H1 (cell line): Measurements from ENCODE around the gene PDE9A. TPM values are rescaled to one million over a fixed set of nuclear protein-coding genes. Genes with fewer than 3 reads are reported as not detected.

Source experiments
- CEBPB ChIP-seq: IDR thresholded peaks from 2 replicates; pipeline ENCODE4 v1.6.1; 2012; ENCODE audit warnings: low read depth, low read length
- CHD7 ChIP-seq: fragments of 300-600 bp; sonication (generic); IDR thresholded peaks from 2 replicates; pipeline ENCODE4 v1.7.1; 2012; ENCODE audit warnings: low read length, moderate library complexity, mild to moderate bottlenecking, inconsistent platforms; ENCODE audit not compliant: insufficient replicate concordance
- JUND ChIP-seq: IDR thresholded peaks from 2 replicates; pipeline ENCODE4 v1.6.1; 2011; ENCODE audit warnings: mild to moderate bottlenecking, improper control_type of control experiment, low read length
- KDM5A ChIP-seq: fragments of 200-600 bp; IDR thresholded peaks from 2 replicates; pipeline ENCODE4 v1.7.1; 2012; ENCODE audit warnings: mild to moderate bottlenecking, low read length, inconsistent platforms, mixed read lengths
- NANOG ChIP-seq: IDR thresholded peaks from 2 replicates; pipeline ENCODE4 v1.6.1; 2011; ENCODE audit warnings: low read length, low read depth, mild to moderate bottlenecking, inconsistent platforms; ENCODE audit not compliant: insufficient read depth, poor library complexity, severe bottlenecking
- POLR2AphosphoS5 ChIP-seq: IDR thresholded peaks from 2 replicates; pipeline ENCODE4 v1.6.1; 2011; ENCODE audit warnings: low read depth, low read length
- RXRA ChIP-seq: IDR thresholded peaks from 2 replicates; pipeline ENCODE4 v1.6.1; 2011; ENCODE audit warnings: low read depth, mild to moderate bottlenecking, low read length, moderate library complexity; ENCODE audit not compliant: insufficient read depth
- SIRT6 ChIP-seq: IDR thresholded peaks from one replicate; pipeline ENCODE4 v1.7.1; 2012; ENCODE audit warnings: low read length, inconsistent platforms
- TCF12 ChIP-seq: IDR thresholded peaks from 2 replicates; pipeline ENCODE4 v1.6.1; 2011; ENCODE audit warnings: low read depth, mild to moderate bottlenecking, low read length
- polyA plus RNA-seq, 7 experiments: library from polyadenylated mRNA; depleted of rRNA in 3 of 7; stranded (reverse) in 5 of 7; unstranded in 2 of 7; fragments of >200 nt in 5 of 7; fragments of 200-250 nt in 2 of 7; gene quantifications; 1 replicate in 5 of 7; 2 replicates in 1 of 7; 4 replicates in 1 of 7; pipeline versions ENCODE4 v1.2.1 to v1.2.3, GENCODE V29; 2011 to 2013; ENCODE audit warnings: missing spikeins in 2 of 7, mixed read lengths in 2 of 7
- total RNA-seq: library from RNA; stranded (reverse); fragmentation: NEBNext Ultra II Directional; extraction: Animal tissue kit (Norgen Biotek cat#: 25700); gene quantifications from 2 replicates; pipeline ENCODE4 v1.2.1, GENCODE V29; 2021
- TF ChIP-seq, protein P1 (sequence below): IDR thresholded peaks from 2 replicates; pipeline ENCODE4 v1.6.1; 2012; ENCODE audit warnings: low read length, inconsistent platforms

PDE9A gene
- total and polyA plus RNA-seq, 2 of the 8 experiments (the other 6 are each of a cell fraction or from before 2014, with no cell fraction given), result 39.2 to 45.9 TPM

- TF ChIP-seq CHD7, result no peak
- TF ChIP-seq, protein P1, sequence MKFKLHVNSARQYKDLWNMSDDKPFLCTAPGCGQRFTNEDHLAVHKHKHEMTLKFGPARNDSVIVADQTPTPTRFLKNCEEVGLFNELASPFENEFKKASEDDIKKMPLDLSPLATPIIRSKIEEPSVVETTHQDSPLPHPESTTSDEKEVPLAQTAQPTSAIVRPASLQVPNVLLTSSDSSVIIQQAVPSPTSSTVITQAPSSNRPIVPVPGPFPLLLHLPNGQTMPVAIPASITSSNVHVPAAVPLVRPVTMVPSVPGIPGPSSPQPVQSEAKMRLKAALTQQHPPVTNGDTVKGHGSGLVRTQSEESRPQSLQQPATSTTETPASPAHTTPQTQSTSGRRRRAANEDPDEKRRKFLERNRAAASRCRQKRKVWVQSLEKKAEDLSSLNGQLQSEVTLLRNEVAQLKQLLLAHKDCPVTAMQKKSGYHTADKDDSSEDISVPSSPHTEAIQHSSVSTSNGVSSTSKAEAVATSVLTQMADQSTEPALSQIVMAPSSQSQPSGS, result no peak
- TF ChIP-seq TCF12, result no peak
- TF ChIP-seq RXRA, result no peak
- no peak for TF ChIP-seq CEBPB
- no peak for TF ChIP-seq JUND
- TF ChIP-seq NANOG, result no peak
- no peak for TF ChIP-seq KDM5A
- no peak for TF ChIP-seq SIRT6
- no peak for TF ChIP-seq POLR2AphosphoS5
Observed at GRCh38 chr21:42724226-42724920, 71.0 kb downstream of the PDE9A start (continued).
